Activated CD8-positive, alpha-beta T cell treated with anti-CD3 and anti-CD28 coated beads for 36 hours (primary cell): ENCODE measurements around the gene BTNL3. TPM values are rescaled to one million over a fixed set of nuclear protein-coding genes. Genes with fewer than 3 reads are reported as not detected.
"Not testable (repeated sequence)": the region's sequence is repeated elsewhere in the genome, so short reads cannot be mapped to it uniquely, and the experiment has no call there.

ENCODE experiments used
- ATAC-seq: fragments of 200-7000 bp; cut with Tn5 transposase; one replicate; pipeline ENCODE4 v1.10.0; 2021; ENCODE audit warnings: mild to moderate bottlenecking, moderate library complexity
- CTCF ChIA-PET: fragments of 350-600 bp; sonication (Branson Sonifier 250); formaldehyde crosslinking; loops from one replicate; lab custom pipeline; 2021; ENCODE audit warnings: antibody characterized with exemption; lab: Charles Lee
- POLR2A ChIA-PET: fragments of 350-600 bp; sonication (Branson Sonifier 250); formaldehyde crosslinking; loops from one replicate; lab custom pipeline; 2021; ENCODE audit warnings: antibody characterized with exemption; lab: Charles Lee
- DNase-seq: peaks from one replicate; pipeline ENCODE4 v3.0.0-alpha.2; 2020
- H3K27ac Mint-ChIP-seq: one replicate; pipeline ENCODE4 v1.8.0; 2021; ENCODE audit warnings: mild to moderate bottlenecking, mixed read lengths
- H3K27me3 Mint-ChIP-seq: one replicate; pipeline ENCODE4 v1.8.0; 2021; ENCODE audit warnings: mixed read lengths
- H3K36me3 Mint-ChIP-seq: one replicate; pipeline ENCODE4 v1.8.0; 2021; ENCODE audit warnings: low read depth, mixed read lengths
- H3K4me1 Mint-ChIP-seq: one replicate; pipeline ENCODE4 v1.8.0; 2021; ENCODE audit warnings: low read depth, mixed read lengths
- H3K4me3 Mint-ChIP-seq: one replicate; pipeline ENCODE4 v1.8.0; 2021; ENCODE audit warnings: mild to moderate bottlenecking, moderate library complexity, mixed read lengths
- H3K9me3 Mint-ChIP-seq: one replicate; pipeline ENCODE4 v1.8.0; 2021; ENCODE audit warnings: mixed read lengths
- CTCF ChIP-seq: fragments of 200-600 bp; IDR thresholded peaks from one replicate; pipeline ENCODE4 v1.8.0; 2022; ENCODE audit warnings: antibody characterized with exemption, mild to moderate bottlenecking
- intact Hi-C: fragments of 100-400 bp; cut with micrococcal nuclease; formaldehyde crosslinking; loops from one replicate; pipeline ENCODE4 v1.10.0; 2022
- total RNA-seq, 2 experiments: library from RNA; stranded (reverse); gene quantifications; one replicate each; pipeline ENCODE4 v1.2.3, GENCODE V29; 2021

Gene BTNL3
- total RNA-seq, 2 experiments from 2014 or later, result not detected

GRCh38 chr5:181001947-181002346 is 13.3 kb downstream of the BTNL3 start:
- Mint-ChIP-seq H3K27ac (no peak overlapping the region), H3K4me3 (no peak overlapping the region), H3K9me3 (no peaks in the 10 kb centered on the region), H3K36me3 (no peaks in the 10 kb centered on the region), H3K4me1 (no peaks in the 10 kb centered on the region), H3K27me3 (peaks cover 8% of the 10 kb centered on the region)
- TF ChIP-seq CTCF, result no peak
- ATAC-seq (no peak), DNase-seq (no peak)
- ChIA-PET CTCF (no interaction called here), POLR2A (no interaction called here)
- intact Hi-C loops, result no loop called here

GRCh38 chr5:181005791-181006190 is 17.1 kb downstream of the BTNL3 start:
- DNase-seq (no peak), ATAC-seq (no peak)
- Mint-ChIP-seq H3K36me3 (no peaks in the 10 kb centered on the region), H3K27me3 (peaks cover 4% of the 10 kb centered on the region), H3K27ac (no peak overlapping the region), H3K4me1 (no peaks in the 10 kb centered on the region), H3K9me3 (no peaks in the 10 kb centered on the region), H3K4me3 (no peak overlapping the region)
- ChIA-PET POLR2A (no interaction called here), CTCF (no interaction called here)
- intact Hi-C loops, result loop anchor here (1.0 kb wide), 1 partner anchor 59 kb away; no protein-coding TSS in a partner anchor
- no peak for TF ChIP-seq CTCF

- H3K9me3 Mint-ChIP-seq, result no peaks in the 10 kb centered on the region
- H3K27ac Mint-ChIP-seq, result no peak overlapping the region
- intact Hi-C loops, result no loop called here
- DNase-seq (no peak), ATAC-seq (no peak)
- no peaks in the 10 kb centered on the region for H3K36me3 Mint-ChIP-seq
- TF ChIP-seq CTCF, result no peak
- H3K4me1 Mint-ChIP-seq, result no peaks in the 10 kb centered on the region
- H3K4me3 Mint-ChIP-seq, result no peak overlapping the region
- ChIA-PET CTCF (no interaction called here), POLR2A (no interaction called here)
- peaks cover 6% of the 10 kb centered on the region for H3K27me3 Mint-ChIP-seq
Measured at GRCh38 chr5:181008136-181008535, 19.5 kb downstream of the BTNL3 start.

- H3K4me1 Mint-ChIP-seq, intact Hi-C loops, H3K36me3 Mint-ChIP-seq, POLR2A ChIA-PET, H3K9me3 Mint-ChIP-seq, DNase-seq, CTCF ChIA-PET, ATAC-seq, H3K4me3 Mint-ChIP-seq, H3K27me3 Mint-ChIP-seq, H3K27ac Mint-ChIP-seq: not testable (repeated sequence)
Measured at GRCh38 chr5:181010018-181010417, 21.4 kb downstream of the BTNL3 start.

GRCh38 chr5:181014654-181015053 is 26.0 kb downstream of the BTNL3 start:
- H3K9me3 Mint-ChIP-seq, ATAC-seq, POLR2A ChIA-PET, intact Hi-C loops, H3K27ac Mint-ChIP-seq, H3K4me3 Mint-ChIP-seq, CTCF ChIA-PET, H3K4me1 Mint-ChIP-seq, H3K36me3 Mint-ChIP-seq, DNase-seq: not testable (repeated sequence)
- H3K27me3 Mint-ChIP-seq, result peaks cover 18% of the 10 kb centered on the region

- CTCF ChIA-PET, H3K4me3 Mint-ChIP-seq, POLR2A ChIA-PET, intact Hi-C loops, H3K4me1 Mint-ChIP-seq, DNase-seq, H3K36me3 Mint-ChIP-seq, ATAC-seq, H3K27ac Mint-ChIP-seq: not testable (repeated sequence)
- H3K27me3 Mint-ChIP-seq, result peaks cover 18% of the 10 kb centered on the region
- H3K9me3 Mint-ChIP-seq, result peaks cover 13% of the 10 kb centered on the region
Measured at GRCh38 chr5:181017448-181017847, 28.8 kb downstream of the BTNL3 start.
